Upper lobe of left lung (tissue), 6 donors: Measurements from ENCODE around the gene TET3. TPM values are rescaled to one million over a fixed set of nuclear protein-coding genes. Genes with fewer than 3 reads are reported as not detected.
A peak's percentile ranks its signal among the peaks of the same experiment; 100 is the strongest.

ENCODE experiments used
- ATAC-seq, 2 donors: fragments of 200-7000 bp; cut with Tn5 transposase; one replicate each; pipeline ENCODE4 v1.9.1; 2022; ENCODE audit warnings: mild to moderate bottlenecking in 2 of 2, moderate library complexity in 2 of 2; ENCODE audit not compliant: low FRiP score in 2 of 2
- DNase-seq, 2 donors: peaks; one replicate each; pipeline ENCODE4 v3.0.0-alpha.2; 2019 to 2020
- H3K27ac ChIP-seq, 4 donors: fragments of 200-600 bp; sonication (generic); one replicate each; pipeline ENCODE4 v1.5.1; 2016 to 2019
- H3K27me3 ChIP-seq, 4 donors: fragments of 200-600 bp; sonication (generic); one replicate each; pipeline ENCODE4 v1.5.1; 2017 to 2019
- H3K36me3 ChIP-seq, 4 donors: fragments of 200-600 bp; sonication (generic); one replicate each; pipeline ENCODE4 v1.5.1; 2016 to 2019
- H3K4me1 ChIP-seq, 4 donors: fragments of 200-600 bp; sonication (generic); one replicate each; pipeline ENCODE4 v1.5.1; 2018 to 2019
- H3K4me3 ChIP-seq, 4 donors: fragments of 200-600 bp; sonication (generic); one replicate each; pipeline ENCODE4 v1.5.1; 2017 to 2019; ENCODE audit warnings: mild to moderate bottlenecking in 2 of 4, moderate library complexity in 1 of 4
- H3K9me3 ChIP-seq, 4 donors: fragments of 200-600 bp; sonication (generic); one replicate each; pipeline ENCODE4 v1.5.1; 2018 to 2019
- CTCF ChIP-seq, 6 experiments: fragments of 450-650 bp in 4 of 6; fragments of 200-600 bp in 2 of 6; sonication (generic) in 2 of 6; IDR thresholded peaks; one replicate each; pipeline ENCODE4 v1.5.1; 2016 to 2019; ENCODE audit warnings: antibody characterized with exemption in 6 of 6
- EP300 ChIP-seq, 4 donors: sonication (generic); formaldehyde crosslinking; IDR thresholded peaks; one replicate each; pipeline ENCODE4 v1.5.1; 2017; ENCODE audit warnings: antibody characterized with exemption in 4 of 4, control low read depth in 2 of 4
- POLR2A ChIP-seq, 4 donors: fragments of 450-650 bp; IDR thresholded peaks; one replicate each; pipeline ENCODE4 v1.5.1; 2016 to 2017; ENCODE audit warnings: antibody characterized with exemption in 4 of 4, mild to moderate bottlenecking in 2 of 4
- POLR2AphosphoS5 ChIP-seq, 2 donors: sonication (generic); formaldehyde crosslinking; IDR thresholded peaks; one replicate each; pipeline ENCODE4 v1.5.1; 2017; ENCODE audit warnings: antibody characterized with exemption in 2 of 2
- WGBS, 2 donors: methylation state at CpG; one replicate each; pipeline ENCODE4 v1.1.5; 2017 to 2018; 5-methylcytosine and 5-hydroxymethylcytosine counted together
- total RNA-seq, 6 donors: library from RNA; depleted of rRNA in 4 of 6; stranded (reverse); fragments of >200 nt in 4 of 6; gene quantifications; one replicate each; pipeline versions ENCODE4 v1.1.0 to v1.2.1, GENCODE V29; 2016 to 2021
- donor health status: DM: no; HTN: no; CAD: no; lungs with moderate emphysema.
- donor health status: DM: no; HTN: yes; CAD: no; lungs with severe emphysema.

The TET3 gene
- total RNA-seq, 6 donors from 2014 or later: 17.3 to 53.4 (median 23.6) TPM

- no peak overlapping the region for H3K4me3 ChIP-seq
- H3K36me3 ChIP-seq: peaks cover 0 to 95% (median 37%) of the 10 kb centered on the region in 4 donors
- peak overlapping the region in 1 of 4 donors; percentile 12 for H3K27ac ChIP-seq
These were observed 28.4 kb upstream of the TET3 start for GRCh38 chr2:73956218-73956865.

GRCh38 chr2:73961274-73961673, 23.4 kb upstream of the TET3 start:
- H3K27me3 ChIP-seq: no peaks in the 10 kb centered on the region
- TF ChIP-seq EP300 (IDR thresholded peaks at IDR 0.05): no peak
- TF ChIP-seq POLR2A (IDR thresholded peaks at IDR 0.05): no peak
- TF ChIP-seq POLR2AphosphoS5 (IDR thresholded peaks at IDR 0.05): no peak
- TF ChIP-seq CTCF (IDR thresholded peaks at IDR 0.05): no peak
- WGBS, 2 donors: 89 to 97% methylated on average over 4 of the region's 4 CpGs
- H3K27ac ChIP-seq: no peak overlapping the region
- peaks cover 0 to 5% (median 0%) of the 10 kb centered on the region in 4 donors for H3K9me3 ChIP-seq
- DNase-seq: no peak
- no peak for ATAC-seq
- peaks cover 0 to 48% (median 19%) of the 10 kb centered on the region in 4 donors for H3K36me3 ChIP-seq
- H3K4me1 ChIP-seq: no peaks in the 10 kb centered on the region
- H3K4me3 ChIP-seq: no peak overlapping the region

More at GRCh38 chr2:73956218-73956865, 28.4 kb upstream of the TET3 start:
- Histone ChIP-seq H3K4me1 (peaks cover 4 to 16% (median 14%) of the 10 kb centered on the region in 4 donors), H3K27me3 (no peaks in the 10 kb centered on the region), H3K9me3 (no peaks in the 10 kb centered on the region)
- ATAC-seq (no peak), DNase-seq (no peak)
- TF ChIP-seq EP300 (IDR thresholded peaks at IDR 0.05) (no peak), POLR2A (IDR thresholded peaks at IDR 0.05) (no peak), POLR2AphosphoS5 (IDR thresholded peaks at IDR 0.05) (no peak), CTCF (IDR thresholded peaks at IDR 0.05) (no peak)
- WGBS, 2 donors: 81 to 85% methylated on average over 5 of the region's 5 CpGs

GRCh38 chr2:73961823-73962615, 22.7 kb upstream of the TET3 start:
- TF ChIP-seq CTCF (IDR thresholded peaks at IDR 0.05): no peak
- no peak for TF ChIP-seq POLR2AphosphoS5 (IDR thresholded peaks at IDR 0.05)
- TF ChIP-seq EP300 (IDR thresholded peaks at IDR 0.05): no peak
- H3K27me3 ChIP-seq: no peaks in the 10 kb centered on the region
- ATAC-seq (no peak), DNase-seq (no peak)
- H3K27ac ChIP-seq: no peak overlapping the region
- no peak overlapping the region for H3K4me3 ChIP-seq
- peaks cover 0 to 5% (median 0%) of the 10 kb centered on the region in 4 donors for H3K9me3 ChIP-seq
- 73 to 83% methylated on average over 12 of the region's 12 CpGs for WGBS, 2 donors
- H3K4me1 ChIP-seq: no peaks in the 10 kb centered on the region
- peaks cover 0 to 41% (median 19%) of the 10 kb centered on the region in 4 donors for H3K36me3 ChIP-seq

GRCh38 chr2:73962798-73963197, 21.9 kb upstream of the TET3 start:
- H3K9me3 ChIP-seq: peaks cover 0 to 5% (median 0%) of the 10 kb centered on the region in 4 donors
- ATAC-seq (no peak), DNase-seq (no peak)
- no peak for TF ChIP-seq POLR2AphosphoS5 (IDR thresholded peaks at IDR 0.05)
- TF ChIP-seq POLR2A (IDR thresholded peaks at IDR 0.05): no peak
- TF ChIP-seq EP300 (IDR thresholded peaks at IDR 0.05): no peak
- no peak for TF ChIP-seq CTCF (IDR thresholded peaks at IDR 0.05)
- no peak overlapping the region for H3K27ac ChIP-seq
- peaks cover 0 to 33% (median 16%) of the 10 kb centered on the region in 4 donors for H3K36me3 ChIP-seq
- no peak overlapping the region for H3K4me3 ChIP-seq
- no peaks in the 10 kb centered on the region for H3K4me1 ChIP-seq
- no peaks in the 10 kb centered on the region for H3K27me3 ChIP-seq
- 59 to 77% methylated on average over 5 of the region's 5 CpGs for WGBS, 2 donors
